NCI-H524 (cell line): ENCODE data around the gene COL20A1.
"Not testable (repeated sequence)": the region's sequence is repeated elsewhere in the genome, so short reads cannot be mapped to it uniquely, and the experiment has no call there.

Source experiments
- DNase-seq, 2 experiments: peaks; one replicate each; lab custom pipeline; 2025; lab: John Stamatoyannopoulos, UW

COL20A1 gene

GRCh38 chr20:63291811-63292210 is 1.2 kb upstream of the COL20A1 start:
- no peak for DNase-seq

- DNase-seq = no peak
Measured at GRCh38 chr20:63292292-63292701, 689 bp upstream of the COL20A1 start.

- DNase-seq = no peak
Measured at GRCh38 chr20:63293456-63293855, 470 bp downstream of the COL20A1 start.

- no peak for DNase-seq
Measured at GRCh38 chr20:63293871-63294535, 1.0 kb downstream of the COL20A1 start.

- DNase-seq = no peak
Measured at GRCh38 chr20:63294536-63294900, 1.5 kb downstream of the COL20A1 start.

- no peak for DNase-seq
Measured at GRCh38 chr20:63295018-63295417, 2.0 kb downstream of the COL20A1 start.

GRCh38 chr20:63295422-63295821 is 2.4 kb downstream of the COL20A1 start:
- no peak for DNase-seq

- DNase-seq = no peak
Measured at GRCh38 chr20:63295846-63296245, 2.9 kb downstream of the COL20A1 start.

GRCh38 chr20:63296531-63297299 is 3.7 kb downstream of the COL20A1 start:
- DNase-seq = no peak

GRCh38 chr20:63297371-63297781 is 4.4 kb downstream of the COL20A1 start:
- no peak for DNase-seq

GRCh38 chr20:63297796-63298572 is 5.0 kb downstream of the COL20A1 start:
- no peak for DNase-seq

GRCh38 chr20:63298731-63299312 is 5.8 kb downstream of the COL20A1 start:
- no peak for DNase-seq

- DNase-seq = no peak
Measured at GRCh38 chr20:63301671-63302070, 8.7 kb downstream of the COL20A1 start.

- DNase-seq = no peak
Measured at GRCh38 chr20:63303095-63303666, 10.2 kb downstream of the COL20A1 start.

- DNase-seq = no peak
Measured at GRCh38 chr20:63305393-63305792, 12.4 kb downstream of the COL20A1 start.

GRCh38 chr20:63305933-63306672 is 13.1 kb downstream of the COL20A1 start:
- not testable (repeated sequence) for DNase-seq

GRCh38 chr20:63306673-63307537 is 13.9 kb downstream of the COL20A1 start:
- DNase-seq = no peak

- DNase-seq = no peak
Measured at GRCh38 chr20:63307538-63308217, 14.7 kb downstream of the COL20A1 start.

- DNase-seq = no peak
Measured at GRCh38 chr20:63308218-63308911, 15.4 kb downstream of the COL20A1 start.
